SU-DHL-6 (cell line): ENCODE data around the gene PAF1.

Experiments
- CTCF ChIP-seq: fragments of 200-600 bp; sonication (generic); IDR thresholded peaks from one replicate; pipeline ENCODE4 v1.5.1; 2017; ENCODE audit warnings: antibody characterized with exemption, mild to moderate bottlenecking, low read length, moderate library complexity; ENCODE audit not compliant: insufficient read depth, poor library complexity, severe bottlenecking
- EZH2phosphoT487 ChIP-seq: fragments of 200-600 bp; sonication (generic), shearing (Covaris generic); conservative IDR thresholded peaks from 2 replicates; pipeline ENCODE4 v1.6.1; 2018; ENCODE audit warnings: mild to moderate bottlenecking, antibody characterized with exemption, low read length, moderate library complexity, mixed read lengths

DNA sequence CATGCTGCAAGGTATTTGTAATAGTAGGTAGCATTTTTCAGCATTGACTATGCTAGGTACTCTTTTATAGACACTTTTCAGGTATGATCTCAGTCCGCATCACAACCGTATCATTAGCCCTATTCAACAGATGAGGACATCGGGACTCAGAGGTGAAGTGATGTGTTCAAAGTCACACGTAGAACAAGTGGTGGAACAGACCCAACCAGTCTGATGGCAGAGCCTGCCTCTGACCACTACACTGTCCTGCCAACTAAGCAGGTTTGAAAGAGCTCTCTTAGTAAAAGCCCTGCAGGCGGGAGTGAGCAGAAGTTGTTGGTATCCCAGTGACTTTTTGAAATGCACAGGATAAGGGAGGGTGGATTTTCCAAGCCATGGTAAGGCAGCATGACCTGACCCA, 20.2 kb downstream of the PAF1 start:
- TF ChIP-seq CTCF, result no peak
- no peak for TF ChIP-seq EZH2phosphoT487
